ENCODE results near the gene VAV2.

VAV2 gene

GRCh38 chr9:133715866-133716563, 276.1 kb downstream of the VAV2 start:
- no peak for DNase-seq

DNA sequence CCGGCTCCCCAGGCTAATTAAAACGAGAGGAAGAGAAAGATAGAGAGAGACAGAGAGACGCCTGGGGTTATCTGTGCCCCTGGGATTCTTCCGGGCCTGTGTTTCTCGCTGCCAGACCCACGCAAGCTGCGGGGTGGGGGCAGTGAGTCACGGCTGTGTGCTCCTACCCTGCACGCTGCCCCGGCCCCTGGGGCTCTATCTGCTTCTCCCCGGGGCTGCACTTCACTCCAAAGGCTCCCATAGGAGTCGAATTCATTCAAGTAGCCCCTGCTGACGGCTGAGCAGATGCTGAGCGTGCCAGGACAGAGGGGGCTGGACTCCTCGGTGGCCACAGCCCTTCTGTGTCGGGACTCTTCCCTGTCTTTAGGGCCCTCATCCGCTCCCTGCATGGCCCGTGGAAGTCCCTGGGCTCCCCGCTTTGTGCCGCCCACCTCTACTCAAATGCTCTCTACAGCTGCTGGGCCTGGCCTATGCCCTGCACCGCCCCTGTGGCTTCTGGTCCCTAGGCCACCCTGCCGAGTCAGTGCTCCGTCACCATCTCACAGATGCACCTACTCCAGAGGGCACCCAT, 276.7 kb downstream of the VAV2 start:
- DNase-seq, result no peak

GRCh38 chr9:133714606-133715294, 277.4 kb downstream of the VAV2 start:
- no peak for DNase-seq

GRCh38 chr9:133713960-133714495, 278.1 kb downstream of the VAV2 start:
- DNase-seq, result no peak

DNA sequence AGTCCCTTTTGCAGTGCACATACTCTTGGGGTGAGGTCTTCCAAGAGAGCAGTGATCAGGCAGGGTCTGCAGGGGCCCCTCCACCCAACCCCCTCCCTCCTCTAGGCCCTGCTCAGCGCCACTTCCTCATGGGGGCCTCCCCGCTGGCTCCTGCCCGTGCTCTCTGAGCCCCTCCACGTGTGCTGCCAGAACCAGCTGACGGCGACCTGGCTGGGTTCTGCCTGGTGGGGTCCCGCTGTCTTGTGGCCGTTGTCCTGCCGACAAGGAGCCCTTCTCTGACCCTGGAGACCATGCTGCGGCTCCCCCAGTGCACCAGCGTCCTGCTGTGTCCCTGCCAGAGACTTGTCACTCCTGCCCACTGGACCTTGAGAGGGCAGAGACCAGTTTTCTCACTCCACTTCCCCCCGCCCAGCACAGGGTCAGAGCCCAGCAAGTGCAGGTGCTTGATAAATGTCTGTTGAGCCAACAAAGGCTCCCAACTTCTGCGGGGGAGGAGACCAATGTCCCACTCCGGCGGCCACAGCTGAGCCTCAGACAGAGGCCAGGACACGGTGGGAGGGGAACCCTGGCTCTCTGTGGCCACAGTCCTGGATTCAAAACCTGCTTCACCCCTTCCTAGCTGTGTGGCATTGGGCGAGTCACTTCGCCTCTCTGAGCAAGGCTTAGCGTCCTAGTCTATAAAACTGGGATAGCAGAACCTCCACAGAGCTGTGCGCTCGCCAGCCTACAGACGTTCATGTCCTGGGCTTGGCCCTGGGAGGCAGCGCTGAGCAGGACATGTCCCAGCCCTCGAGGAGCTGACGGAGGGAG, 278.8 kb downstream of the VAV2 start:
- no peak for DNase-seq

DNA sequence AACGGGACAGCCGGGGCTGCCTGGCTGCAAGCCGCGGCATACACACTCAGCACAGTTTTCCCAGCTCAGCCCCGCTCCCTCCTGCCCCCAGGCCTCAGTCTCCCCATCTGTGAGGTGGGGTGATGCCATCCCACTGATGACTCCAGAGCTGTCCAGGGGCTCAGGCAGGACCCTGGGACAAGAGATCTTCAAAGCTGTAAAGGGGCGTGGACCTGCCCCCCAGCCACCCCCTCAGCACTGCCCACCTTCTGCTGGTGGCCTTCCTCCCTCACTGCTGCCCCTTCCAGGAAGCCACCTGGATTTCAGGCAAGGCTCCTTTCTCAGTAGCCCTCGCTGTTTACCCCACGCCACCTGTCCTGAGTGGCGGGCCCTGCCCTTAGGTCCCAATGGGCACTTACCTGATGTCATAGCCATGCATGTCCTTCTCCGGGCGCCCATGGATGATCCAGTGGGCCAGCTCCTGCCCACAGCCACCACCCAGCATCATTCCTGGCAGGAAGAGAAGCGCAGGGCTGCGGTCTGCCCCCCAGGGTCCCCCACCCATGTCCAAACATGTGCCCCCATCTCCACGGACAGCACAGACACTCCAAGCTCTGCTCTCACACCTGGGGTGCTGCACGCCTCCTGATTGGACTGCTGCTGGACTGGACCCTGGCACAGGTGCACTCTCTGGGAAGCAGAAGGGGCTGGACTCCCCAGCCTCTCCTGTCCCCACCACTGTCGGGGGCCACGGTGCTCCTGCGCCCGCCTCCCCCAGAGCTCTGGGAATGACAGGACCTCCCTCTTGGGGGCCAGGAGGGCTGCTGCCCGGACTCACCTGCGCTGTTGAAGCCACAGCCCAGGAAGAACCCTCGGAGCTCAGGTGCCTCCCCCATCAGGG, 279.7 kb downstream of the VAV2 start:
- DNase-seq, result no peak
